GM21786 (cell line): ENCODE data around the gene GPC5.
"Not testable (repeated sequence)": the region's sequence is repeated elsewhere in the genome, so short reads cannot be mapped to it uniquely, and the experiment has no call there.

Experiments
- ATAC-seq: cut with Tn5 transposase; IDR thresholded peaks from one replicate; pipeline ENCODE4 v1.9.1; 2021; ENCODE audit not compliant: unreplicated experiment

Gene GPC5

GRCh38 chr13:91764527-91764926 is 366.1 kb downstream of the GPC5 start:
- ATAC-seq: peak; percentile 51

- no peak for ATAC-seq
Observed at GRCh38 chr13:91767651-91768050, 369.2 kb downstream of the GPC5 start.

GRCh38 chr13:91768746-91769145 is 370.3 kb downstream of the GPC5 start:
- no peak for ATAC-seq

GRCh38 chr13:91771229-91771628 is 372.8 kb downstream of the GPC5 start:
- no peak for ATAC-seq

- no peak for ATAC-seq
Observed at GRCh38 chr13:91773591-91774227, 375.3 kb downstream of the GPC5 start.

GRCh38 chr13:91774397-91774796 is 376.0 kb downstream of the GPC5 start:
- no peak for ATAC-seq

GRCh38 chr13:91776611-91777193 is 378.3 kb downstream of the GPC5 start:
- ATAC-seq: no peak

- no peak for ATAC-seq
Observed at GRCh38 chr13:91778123-91778522, 379.7 kb downstream of the GPC5 start.

- not testable (repeated sequence) for ATAC-seq
Observed at GRCh38 chr13:91781982-91782691, 383.7 kb downstream of the GPC5 start.

- ATAC-seq: peak; percentile 81
Observed at GRCh38 chr13:91785431-91786119, 387.2 kb downstream of the GPC5 start.

- no peak for ATAC-seq
Observed at GRCh38 chr13:91792054-91792453, 393.6 kb downstream of the GPC5 start.

GRCh38 chr13:91797567-91797966 is 399.1 kb downstream of the GPC5 start:
- ATAC-seq: no peak

- not testable (repeated sequence) for ATAC-seq
Observed at GRCh38 chr13:91798338-91798737, 399.9 kb downstream of the GPC5 start.

- not testable (repeated sequence) for ATAC-seq
Observed at GRCh38 chr13:91801772-91802171, 403.4 kb downstream of the GPC5 start.

GRCh38 chr13:91802957-91803356 is 404.5 kb downstream of the GPC5 start:
- no peak for ATAC-seq

GRCh38 chr13:91804724-91805123 is 406.3 kb downstream of the GPC5 start:
- no peak for ATAC-seq

- ATAC-seq: no peak
Observed at GRCh38 chr13:91805605-91806004, 407.2 kb downstream of the GPC5 start.

GRCh38 chr13:91809161-91809560 is 410.7 kb downstream of the GPC5 start:
- no peak for ATAC-seq

GRCh38 chr13:91813253-91813652 is 414.8 kb downstream of the GPC5 start:
- ATAC-seq: no peak

GRCh38 chr13:91816263-91816807 is 417.9 kb downstream of the GPC5 start:
- no peak for ATAC-seq

- ATAC-seq: no peak
Observed at GRCh38 chr13:91817250-91817649, 418.8 kb downstream of the GPC5 start.
